GM23248 (cell line): ENCODE measurements around the gene ZNF320.

ENCODE experiments used
- EZH2 ChIP-seq: fragments of 200-600 bp; sonication (generic); IDR thresholded peaks from 2 replicates; pipeline ENCODE4 v1.6.1; 2018; ENCODE audit warnings: antibody characterized with exemption, mild to moderate bottlenecking; ENCODE audit not compliant: insufficient read depth, poor library complexity, severe bottlenecking
- EZH2phosphoT487 ChIP-seq: fragments of 200-600 bp; sonication (generic); IDR thresholded peaks from 2 replicates; pipeline ENCODE4 v1.6.1; 2018; ENCODE audit warnings: antibody characterized with exemption, moderate library complexity, mild to moderate bottlenecking, low read depth; ENCODE audit not compliant: insufficient read depth

DNA sequence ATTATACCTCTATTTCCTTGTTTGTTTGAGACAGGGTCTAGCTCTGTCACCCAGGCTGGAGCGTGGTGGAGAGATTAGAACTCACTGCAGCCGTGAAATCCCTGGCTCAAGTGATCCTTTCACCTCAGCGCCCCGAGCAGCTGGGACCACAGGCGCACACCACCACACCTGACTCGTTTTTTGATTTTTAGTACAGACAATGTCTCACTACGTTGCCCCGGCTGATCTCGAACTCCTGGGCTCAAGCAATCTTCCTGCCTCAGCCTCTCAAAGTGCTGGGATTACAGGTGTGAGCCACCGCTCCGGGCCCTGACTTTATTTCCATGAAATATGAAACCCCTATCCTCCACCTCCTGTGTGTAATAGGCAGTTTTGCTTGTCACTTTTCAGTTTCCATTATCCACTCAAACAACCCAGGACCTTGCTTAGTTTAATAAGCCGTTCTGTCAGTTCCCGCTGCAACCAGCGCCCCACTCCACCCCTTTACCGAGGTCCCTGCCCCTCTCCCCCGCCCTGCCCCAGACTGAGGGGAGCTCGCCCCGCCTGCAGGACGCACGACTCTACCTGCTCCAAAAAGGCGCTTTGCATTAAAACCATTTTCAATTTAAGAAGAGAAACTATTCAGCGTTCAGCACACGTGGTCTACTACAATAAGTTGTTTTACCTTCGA lies 48.4 kb upstream of the ZNF320 start:
- TF ChIP-seq EZH2, result no peak
- TF ChIP-seq EZH2phosphoT487, result no peak
